ENCODE results near the gene SARS1.

SARS1 gene

GRCh38 chr1:109263597-109264378 lies 50.1 kb downstream of the SARS1 start:
- DNase-seq = no peak

GRCh38 chr1:109264379-109264755 lies 50.6 kb downstream of the SARS1 start:
- DNase-seq = no peak

GRCh38 chr1:109265016-109265415 lies 51.3 kb downstream of the SARS1 start:
- DNase-seq = no peak

GRCh38 chr1:109265741-109266330 lies 52.1 kb downstream of the SARS1 start:
- no peak for DNase-seq

- no peak for DNase-seq
These were observed 53.2 kb downstream of the SARS1 start for GRCh38 chr1:109266965-109267364.

- no peak for DNase-seq
These were observed 54.1 kb downstream of the SARS1 start for GRCh38 chr1:109267743-109268300.

DNA sequence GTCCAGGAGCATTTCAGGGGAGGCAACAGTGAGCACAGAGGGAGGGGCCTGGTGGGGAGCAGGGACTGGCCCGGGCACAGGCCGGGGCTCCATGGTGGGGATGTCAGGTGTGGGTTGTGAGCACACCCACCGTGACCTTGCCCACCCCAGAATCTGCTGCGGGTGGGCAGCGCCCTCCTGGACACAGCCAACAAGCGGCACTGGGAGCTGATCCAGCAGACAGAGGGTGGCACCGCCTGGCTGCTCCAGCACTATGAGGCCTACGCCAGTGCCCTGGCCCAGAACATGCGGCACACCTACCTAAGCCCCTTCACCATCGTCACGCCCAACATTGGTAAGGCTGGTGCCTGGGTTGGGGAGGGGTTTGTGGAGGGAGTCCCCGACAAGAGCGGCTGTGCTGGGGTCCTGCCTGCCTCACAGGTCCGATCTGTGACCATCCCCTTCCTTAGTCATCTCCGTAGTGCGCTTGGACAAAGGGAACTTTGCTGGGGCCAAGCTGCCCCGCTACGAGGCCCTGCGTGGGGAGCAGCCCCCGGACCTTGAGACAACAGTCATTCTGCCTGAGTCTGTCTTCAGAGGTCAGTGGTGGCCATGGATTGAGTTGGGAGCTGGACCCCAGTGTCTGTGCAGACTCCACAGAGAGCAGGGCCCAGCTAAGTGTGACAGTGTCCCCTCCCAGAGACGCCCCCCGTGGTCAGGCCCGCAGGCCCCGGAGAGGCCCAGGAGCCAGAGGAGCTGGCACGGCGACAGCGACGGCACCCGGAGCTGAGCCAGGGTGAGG lies 54.9 kb downstream of the SARS1 start:
- DNase-seq = no peak

DNA sequence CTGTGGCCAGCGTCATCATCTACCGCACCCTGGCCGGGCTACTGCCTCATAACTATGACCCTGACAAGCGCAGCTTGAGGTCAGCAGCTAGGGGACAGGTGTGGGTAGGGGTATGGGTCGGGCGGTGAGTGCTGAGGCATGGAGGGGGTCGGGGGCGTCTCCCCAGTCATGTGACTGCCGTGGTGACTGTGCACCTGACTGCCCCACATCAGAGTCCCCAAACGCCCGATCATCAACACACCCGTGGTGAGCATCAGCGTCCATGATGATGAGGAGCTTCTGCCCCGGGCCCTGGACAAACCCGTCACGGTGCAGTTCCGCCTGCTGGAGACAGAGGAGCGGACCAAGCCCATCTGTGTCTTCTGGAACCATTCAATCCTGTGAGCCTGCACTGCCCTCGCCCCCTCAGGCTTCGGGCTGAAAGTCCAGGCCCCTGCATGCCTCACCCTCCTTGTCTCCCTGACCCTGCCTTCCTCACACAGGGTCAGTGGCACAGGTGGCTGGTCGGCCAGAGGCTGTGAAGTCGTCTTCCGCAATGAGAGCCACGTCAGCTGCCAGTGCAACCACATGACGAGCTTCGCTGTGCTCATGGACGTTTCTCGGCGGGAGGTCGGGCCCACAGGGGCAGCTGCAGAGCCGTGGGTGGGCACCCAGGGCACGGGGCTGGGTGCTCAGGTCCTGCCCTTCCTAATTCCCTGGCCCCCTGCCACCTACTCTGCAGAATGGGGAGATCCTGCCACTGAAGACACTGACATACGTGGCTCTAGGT lies 55.7 kb downstream of the SARS1 start:
- DNase-seq = no peak

DNA sequence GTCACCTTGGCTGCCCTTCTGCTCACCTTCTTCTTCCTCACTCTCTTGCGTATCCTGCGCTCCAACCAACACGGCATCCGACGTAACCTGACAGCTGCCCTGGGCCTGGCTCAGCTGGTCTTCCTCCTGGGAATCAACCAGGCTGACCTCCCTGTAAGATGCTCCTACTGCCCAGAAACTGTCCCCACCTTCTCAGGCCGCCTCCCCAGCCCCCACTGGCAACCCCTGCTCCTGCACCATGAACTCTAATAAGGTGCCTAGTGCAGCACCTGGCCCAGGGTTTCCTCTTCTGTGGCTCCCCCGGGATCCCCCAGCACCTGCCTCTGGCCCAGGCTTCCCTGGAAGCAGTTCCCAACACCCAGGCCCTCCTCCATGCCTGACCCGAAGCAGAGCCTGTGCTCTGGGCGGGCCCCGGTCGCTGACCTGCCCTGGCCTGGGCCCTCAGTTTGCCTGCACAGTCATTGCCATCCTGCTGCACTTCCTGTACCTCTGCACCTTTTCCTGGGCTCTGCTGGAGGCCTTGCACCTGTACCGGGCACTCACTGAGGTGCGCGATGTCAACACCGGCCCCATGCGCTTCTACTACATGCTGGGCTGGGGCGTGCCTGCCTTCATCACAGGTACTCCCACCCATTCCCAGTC lies 56.4 kb downstream of the SARS1 start:
- DNase-seq = no peak

DNA sequence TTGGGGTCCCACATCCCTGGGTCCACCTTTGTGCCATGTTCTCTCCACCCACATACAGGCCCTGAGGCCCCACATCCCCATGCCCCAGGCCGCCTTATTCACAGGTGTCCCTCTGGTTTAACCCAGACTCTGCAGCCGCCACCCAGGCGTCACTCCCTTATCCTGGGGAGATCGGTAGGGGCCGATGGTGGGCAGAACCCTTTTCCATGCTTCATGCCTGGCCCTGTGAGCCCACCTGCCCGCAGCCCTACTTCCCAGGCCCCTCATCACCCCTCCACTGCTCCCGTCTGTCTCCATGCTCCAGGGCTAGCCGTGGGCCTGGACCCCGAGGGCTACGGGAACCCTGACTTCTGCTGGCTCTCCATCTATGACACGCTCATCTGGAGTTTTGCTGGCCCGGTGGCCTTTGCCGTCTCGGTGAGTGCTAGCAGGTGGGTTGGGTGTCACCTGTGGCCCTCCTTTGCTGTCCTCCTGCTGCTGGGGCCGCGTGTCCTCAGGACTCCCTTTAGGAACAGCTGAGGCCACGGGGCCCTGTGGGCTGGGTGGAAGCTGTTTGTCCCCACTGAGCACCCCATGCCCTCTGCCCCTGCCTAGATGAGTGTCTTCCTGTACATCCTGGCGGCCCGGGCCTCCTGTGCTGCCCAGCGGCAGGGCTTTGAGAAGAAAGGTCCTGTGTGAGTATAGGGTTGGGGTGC lies 57.1 kb downstream of the SARS1 start:
- DNase-seq = no peak

- DNase-seq = no peak
These were observed 57.7 kb downstream of the SARS1 start for GRCh38 chr1:109271458-109271857.

DNA sequence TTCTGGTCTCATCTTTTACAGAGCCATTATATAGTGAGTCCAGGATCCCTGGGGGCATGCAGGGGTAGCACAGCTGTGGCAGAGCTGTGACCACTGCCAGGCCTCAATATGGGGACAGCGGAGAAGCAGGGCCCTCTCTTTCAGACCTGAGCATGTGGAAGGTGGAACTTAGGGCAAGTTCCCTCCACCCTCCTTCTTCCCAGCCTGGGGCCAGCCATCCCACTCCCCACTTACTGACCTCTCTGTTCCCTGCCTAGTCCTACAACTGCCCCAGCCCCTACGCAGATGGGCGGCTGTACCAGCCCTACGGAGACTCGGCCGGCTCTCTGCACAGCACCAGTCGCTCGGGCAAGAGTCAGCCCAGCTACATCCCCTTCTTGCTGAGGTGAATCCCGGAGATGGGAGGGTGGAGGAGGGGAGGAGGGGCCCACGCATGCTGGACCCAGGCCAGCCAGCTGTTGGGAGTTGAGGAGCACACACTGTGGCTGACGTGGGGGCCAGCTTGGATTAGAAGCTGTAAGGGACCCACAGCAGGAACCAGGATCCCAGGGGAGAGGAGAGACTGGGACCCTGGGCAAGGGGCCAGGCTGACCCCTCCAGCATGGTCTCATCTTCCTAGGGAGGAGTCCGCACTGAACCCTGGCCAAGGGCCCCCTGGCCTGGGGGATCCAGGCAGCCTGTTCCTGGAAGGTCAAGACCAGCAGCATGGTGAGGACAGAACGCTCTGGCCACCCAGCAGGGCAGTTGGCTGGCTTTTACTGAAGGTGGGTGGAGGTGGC lies 58.5 kb downstream of the SARS1 start:
- DNase-seq = no peak

GRCh38 chr1:109272831-109273547 lies 59.3 kb downstream of the SARS1 start:
- DNase-seq = no peak

GRCh38 chr1:109273570-109274288 lies 60.0 kb downstream of the SARS1 start:
- no peak for DNase-seq

- peak; percentile 9 for DNase-seq
These were observed 61.1 kb downstream of the SARS1 start for GRCh38 chr1:109274533-109275476.

GRCh38 chr1:109275706-109276345 lies 62.1 kb downstream of the SARS1 start:
- DNase-seq = no peak

DNA sequence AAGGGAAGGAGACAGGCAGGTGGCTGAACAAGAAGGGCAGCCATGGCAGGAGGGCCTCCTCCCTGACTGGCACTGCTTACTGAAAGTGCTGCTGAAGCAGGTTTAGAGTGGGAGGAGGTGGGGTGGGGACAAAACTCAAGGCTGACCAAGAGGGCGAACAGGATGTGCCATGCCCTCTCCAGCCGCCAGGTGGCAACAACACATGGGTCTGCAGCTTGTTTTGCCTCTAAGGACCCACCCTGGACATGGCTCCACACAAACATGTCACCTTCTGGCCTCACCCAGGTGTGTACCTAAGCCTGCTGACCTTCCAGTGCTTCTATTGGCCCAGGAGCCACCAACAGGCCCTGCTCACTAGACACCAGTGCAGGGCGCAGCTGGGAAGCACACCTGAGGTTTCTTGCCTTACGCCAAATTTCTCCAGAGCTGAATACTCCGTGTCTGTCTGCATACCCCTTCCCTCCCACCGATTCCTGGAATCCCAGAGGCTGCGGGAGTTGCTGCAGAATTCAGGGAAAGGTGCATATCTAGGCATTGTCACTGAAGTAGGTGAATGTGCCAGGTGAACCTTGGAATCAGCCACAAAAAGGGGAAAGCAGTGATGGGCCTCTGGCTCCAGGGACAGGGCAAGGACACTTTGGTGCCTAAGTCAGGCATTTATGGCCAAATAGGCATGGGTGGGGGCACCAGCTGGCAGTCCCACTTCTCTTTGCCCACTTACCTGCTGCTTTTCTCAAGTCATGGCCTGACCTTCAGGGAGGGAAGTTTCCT lies 63.9 kb downstream of the SARS1 start:
- DNase-seq = peak; percentile 33

All from NCI-H774 (cell line).